ENCODE results near the gene SIL1. TPM values are rescaled to one million over a fixed set of nuclear protein-coding genes. Genes with fewer than 3 reads are reported as not detected.

Gene SIL1
- total and polyA plus RNA-seq, 2 of the 8 experiments (the other 6 are each of a cell fraction or from before 2014, with no cell fraction given) = 8.3 to 12.8 TPM

DNA sequence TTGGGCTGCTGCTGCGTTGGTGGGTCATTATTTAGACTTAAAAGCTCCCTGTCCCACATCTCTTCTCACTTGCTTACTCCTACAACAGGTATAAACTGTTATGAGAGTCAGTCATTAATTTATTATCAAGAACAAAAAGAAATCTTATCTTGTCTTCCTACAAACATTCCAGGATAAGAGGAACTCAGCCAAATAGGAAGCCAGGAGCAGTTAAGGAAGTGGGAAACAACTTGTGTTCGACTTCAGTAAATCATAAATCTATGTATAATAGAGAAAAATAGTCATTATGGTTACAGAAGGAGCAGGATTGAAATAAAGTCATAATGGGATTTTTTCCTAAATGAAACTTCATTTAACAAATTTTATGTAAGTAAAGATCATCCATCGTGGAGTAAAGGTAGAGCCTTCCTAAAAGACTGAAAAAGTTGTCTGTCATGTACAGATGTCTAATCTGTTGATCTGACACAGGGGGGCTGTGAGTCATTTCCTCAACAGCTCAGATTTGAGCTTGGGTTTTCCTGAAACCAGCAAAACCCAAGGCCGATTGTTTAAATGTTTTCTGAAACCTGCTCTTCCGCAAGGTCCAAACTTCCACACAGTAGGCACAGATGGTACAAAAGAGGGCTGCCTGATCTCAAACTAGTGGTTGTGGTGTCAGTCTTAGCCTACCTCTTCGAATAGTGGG is 297.7 kb downstream of the SIL1 start:
- no peak overlapping the region for H3K27ac ChIP-seq (ENCODE audit: low read depth, low read length)
- H4K20me1 ChIP-seq (replicated peaks in 1 of 2; ENCODE audit: control insufficient read depth in 1 of 2, insufficient read depth in 2 of 2, low read length in 2 of 2) = no peaks in the 10 kb centered on the region
- 86% methylated on average over 6 of the region's 6 CpGs; no CpG with 5 or more reads in 1 of the 2 experiments for WGBS, 2 experiments (ENCODE audit: extremely low coverage in 1 of 2, insufficient coverage in 1 of 2, insufficient read length in 1 of 2, insufficient replicate concordance in 2 of 2, low coverage in 1 of 2, low lambda C conversion rate in 2 of 2, missing lambda C conversion rate in 1 of 2)
- H3K4me1 ChIP-seq (replicated peaks in 1 of 4; ENCODE audit: control insufficient read depth in 3 of 4, insufficient read depth in 4 of 4, low read length in 3 of 4) = peaks cover 0 to 6% (median 0%) of the 10 kb centered on the region in 4 experiments; a peak in 2 of 7 replicates
- no peaks in the 10 kb centered on the region for H3K79me2 ChIP-seq (ENCODE audit: control insufficient read depth in 1 of 2, insufficient read depth in 2 of 2, low read length in 2 of 2)
- H2AFZ ChIP-seq (ENCODE audit: low read length) = no peak overlapping the region
- FAIRE-seq = no peak
- no peak overlapping the region for H2BK15ac ChIP-seq (ENCODE audit: low read length)
- H2BK20ac ChIP-seq (ENCODE audit: low read length) = no peak overlapping the region
- no peak overlapping the region for H3K14ac ChIP-seq (ENCODE audit: insufficient read length)
- H4K91ac ChIP-seq (replicated peaks; ENCODE audit: insufficient read length, low read length) = no peak overlapping the region
- no peak for DNase-seq (ENCODE audit: low read depth in 1 of 2, low spot score in 2 of 2)
- peaks cover 2% of the 10 kb centered on the region; the same call in 1 of the 2 replicates for H3K79me1 ChIP-seq (ENCODE audit: low read depth, low read length)
- no peak overlapping the region for H2AK5ac ChIP-seq (ENCODE audit: low read depth, low read length)
- H3K18ac ChIP-seq (ENCODE audit: extremely low read depth, low read length) = no peak overlapping the region
- ChIA-PET CTCF (ENCODE audit: partially characterized antibody) (interaction anchor here (1.2 to 1.4 kb wide), 2 partner anchors 61 to 75 kb away, joined by 4 to 7 read pairs; no protein-coding TSS in a partner anchor), POLR2A (ENCODE audit: partially characterized antibody) (no interaction called here)
- TF ChIP-seq RAD21 (IDR thresholded peaks at IDR 0.05 in 1 of 2, conservative IDR thresholded peaks at IDR 0.05 in 1 of 2; ENCODE audit: low read depth in 2 of 2, low read length in 2 of 2) = no peak
- TF ChIP-seq, protein P1, sequence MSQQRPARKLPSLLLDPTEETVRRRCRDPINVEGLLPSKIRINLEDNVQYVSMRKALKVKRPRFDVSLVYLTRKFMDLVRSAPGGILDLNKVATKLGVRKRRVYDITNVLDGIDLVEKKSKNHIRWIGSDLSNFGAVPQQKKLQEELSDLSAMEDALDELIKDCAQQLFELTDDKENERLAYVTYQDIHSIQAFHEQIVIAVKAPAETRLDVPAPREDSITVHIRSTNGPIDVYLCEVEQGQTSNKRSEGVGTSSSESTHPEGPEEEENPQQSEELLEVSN (IDR thresholded peaks at IDR 0.05) = no peak
- no peaks in the 10 kb centered on the region for H3K27me3 ChIP-seq (replicated peaks in 1 of 4; ENCODE audit: control insufficient read depth in 3 of 4, extremely low read depth in 1 of 4, insufficient read depth in 3 of 4, low read length in 3 of 4)
- no peaks in the 10 kb centered on the region for H3K9me3 ChIP-seq (ENCODE audit: insufficient read depth in 2 of 2, low read depth in 1 of 2, low read length in 1 of 2)
- H3K23ac ChIP-seq (ENCODE audit: insufficient read length) = no peak overlapping the region
- no peak overlapping the region for H3K4me3 ChIP-seq (ENCODE audit: extremely low read depth in 1 of 4, insufficient read depth in 2 of 4, low read depth in 3 of 4, low read length in 4 of 4)
- H3K9ac ChIP-seq (replicated peaks in 1 of 4; ENCODE audit: extremely low read depth in 1 of 4, low read depth in 3 of 4, low read length in 3 of 4) = no peak overlapping the region
- H3K4me2 ChIP-seq (ENCODE audit: insufficient read depth in 1 of 2, low read depth in 2 of 2, low read length in 2 of 2) = no peak overlapping the region
- no peak overlapping the region for H3K4ac ChIP-seq (replicated peaks; ENCODE audit: insufficient read length, low read depth, low read length)
- H4K8ac ChIP-seq (ENCODE audit: extremely low read depth, insufficient read depth, low read length) = no peak overlapping the region
- peaks cover 6 to 26% (median 15%) of the 10 kb centered on the region in 4 experiments; a peak in 6 of 8 replicates for H3K36me3 ChIP-seq (ENCODE audit: control insufficient read depth in 2 of 4, insufficient read depth in 4 of 4, low read length in 3 of 4)
- H2BK12ac ChIP-seq (ENCODE audit: low read depth, low read length) = no peak overlapping the region
- H2BK5ac ChIP-seq (ENCODE audit: low read depth, low read length) = no peak overlapping the region
- H3K56ac ChIP-seq (replicated peaks; ENCODE audit: insufficient read length, low read depth, low read length) = no peak overlapping the region
- H3K23me2 ChIP-seq (ENCODE audit: low read depth, low read length) = no peaks in the 10 kb centered on the region
- H2BK120ac ChIP-seq (replicated peaks; ENCODE audit: low read depth, low read length) = no peak overlapping the region
- no peak overlapping the region for H4K5ac ChIP-seq (ENCODE audit: insufficient read length, low read depth, low read length)
